ENCODE results near the gene MRM3. TPM values are rescaled to one million over a fixed set of nuclear protein-coding genes. Genes with fewer than 3 reads are reported as not detected.

Gene MRM3
- total and polyA plus RNA-seq, 2 donors (not counting 1 experiment from before 2014, with no cell fraction given), result 11.6 to 20.9 TPM

GRCh38 chr17:802901-803881 lies 21.0 kb downstream of the MRM3 start:
- CTCF ChIA-PET, result no interaction called here

More at GRCh38 chr17:802901-803881, 21.0 kb downstream of the MRM3 start:
- 86% methylated on average over 35 of the region's 37 CpGs for WGBS (ENCODE audit: insufficient coverage)
- no peaks in the 10 kb centered on the region for H3K4me1 ChIP-seq (ENCODE audit: control insufficient read depth in 2 of 2, insufficient read depth in 2 of 2, low read length in 2 of 2)
- Mint-ChIP-seq H3K9me3 (ENCODE audit: insufficient read depth) (no peaks in the 10 kb centered on the region), H3K4me1 (no peaks in the 10 kb centered on the region), H3K27me3 (no peaks in the 10 kb centered on the region), H3K27ac (no peak overlapping the region), H3K4me3 (no peak overlapping the region)
- no peaks in the 10 kb centered on the region for H3K27me3 ChIP-seq (replicated peaks in 1 of 4; ENCODE audit: control extremely low read depth in 1 of 4, control insufficient read depth in 3 of 4, insufficient read depth in 4 of 4, low read length in 3 of 4)
- H4K20me1 ChIP-seq (ENCODE audit: control insufficient read depth, insufficient read depth, low read length, poor library complexity, severe bottlenecking), result no peaks in the 10 kb centered on the region
- H3K36me3 ChIP-seq (replicated peaks in 1 of 2; ENCODE audit: control extremely low read depth in 1 of 2, control insufficient read depth in 1 of 2, extremely low read depth in 1 of 2, insufficient read depth in 2 of 2, low read length in 1 of 2), result no peaks in the 10 kb centered on the region
- ATAC-seq (ENCODE audit: low read depth), result no peak
- POLR2A ChIA-PET, result no interaction called here
- no peak overlapping the region for H3K27ac ChIP-seq (ENCODE audit: low read length in 2 of 2)
- H2AFZ ChIP-seq (ENCODE audit: insufficient read depth, low read depth, low read length, poor library complexity, severe bottlenecking), result no peak overlapping the region
- no peak overlapping the region for H3K4me2 ChIP-seq (replicated peaks; ENCODE audit: low read depth, low read length, poor library complexity, severe bottlenecking)
- H3K9me3 ChIP-seq (ENCODE audit: control extremely low read depth in 1 of 3, control insufficient read depth in 2 of 3, insufficient read depth in 1 of 3, low read length in 2 of 3), result no peaks in the 10 kb centered on the region
- H3K4me3 ChIP-seq (ENCODE audit: control extremely low read depth in 1 of 5, extremely low read depth in 1 of 5, insufficient read depth in 1 of 5, low read depth in 2 of 5, low read length in 4 of 5), result no peak overlapping the region
- DNase-seq, result no peak
- H3K9ac ChIP-seq (ENCODE audit: low read length), result no peak overlapping the region
- TF ChIP-seq CTCF (IDR thresholded peaks at IDR 0.05) (no peak), EZH2 (IDR thresholded peaks at IDR 0.05; ENCODE audit: borderline replicate concordance, insufficient read depth, low read depth, low read length, poor library complexity, severe bottlenecking) (no peak)
- intact Hi-C loops (cut with micrococcal nuclease), result no loop called here
- no peaks in the 10 kb centered on the region for H3K79me2 ChIP-seq (ENCODE audit: control insufficient read depth, insufficient read depth, low read length)

Data from B cell (primary cell).